HG03064 (cell line): ENCODE measurements around the gene H19.

Source experiments
- ATAC-seq: cut with Tn5 transposase; IDR thresholded peaks from one replicate; pipeline ENCODE4 v1.9.1; 2021; ENCODE audit warnings: low read depth; ENCODE audit not compliant: unreplicated experiment

Gene H19

GRCh38 chr11:1987024-1987423, 10.6 kb downstream of the H19 start:
- no peak for ATAC-seq

- no peak for ATAC-seq
Measured at GRCh38 chr11:1983601-1983961, 14.1 kb downstream of the H19 start.

- no peak for ATAC-seq
Measured at GRCh38 chr11:1982873-1983600, 14.6 kb downstream of the H19 start.

- ATAC-seq: no peak
Measured at GRCh38 chr11:1979607-1980006, 18.0 kb downstream of the H19 start.

GRCh38 chr11:1978720-1979473, 18.7 kb downstream of the H19 start:
- no peak for ATAC-seq

- no peak for ATAC-seq
Measured at GRCh38 chr11:1975185-1975584, 22.5 kb downstream of the H19 start.

- no peak for ATAC-seq
Measured at GRCh38 chr11:1970956-1971355, 26.7 kb downstream of the H19 start.

- no peak for ATAC-seq
Measured at GRCh38 chr11:1969776-1970175, 27.9 kb downstream of the H19 start.

GRCh38 chr11:1969035-1969434, 28.6 kb downstream of the H19 start:
- ATAC-seq: no peak

- ATAC-seq: no peak
Measured at GRCh38 chr11:1968454-1969002, 29.1 kb downstream of the H19 start.

GRCh38 chr11:1967641-1968225, 29.9 kb downstream of the H19 start:
- ATAC-seq: no peak

GRCh38 chr11:1966531-1966930, 31.1 kb downstream of the H19 start:
- ATAC-seq: no peak

GRCh38 chr11:1964955-1965354, 32.7 kb downstream of the H19 start:
- ATAC-seq: no peak

GRCh38 chr11:1964348-1964747, 33.3 kb downstream of the H19 start:
- ATAC-seq: no peak

GRCh38 chr11:1963864-1964263, 33.8 kb downstream of the H19 start:
- no peak for ATAC-seq

- no peak for ATAC-seq
Measured at GRCh38 chr11:1959786-1960185, 37.9 kb downstream of the H19 start.

- ATAC-seq: no peak
Measured at GRCh38 chr11:1958367-1958766, 39.3 kb downstream of the H19 start.

GRCh38 chr11:1953489-1954266, 44.0 kb downstream of the H19 start:
- no peak for ATAC-seq

- ATAC-seq: no peak
Measured at GRCh38 chr11:1952806-1953482, 44.7 kb downstream of the H19 start.

- ATAC-seq: no peak
Measured at GRCh38 chr11:1949922-1950321, 47.7 kb downstream of the H19 start.
